Uterus (tissue), 4 donors: ENCODE measurements around the gene ZNF546. TPM values are rescaled to one million over a fixed set of nuclear protein-coding genes. Genes with fewer than 3 reads are reported as not detected.

Experiments used
- DNase-seq, 2 donors: peaks; one replicate each; pipeline ENCODE4 v3.0.0-alpha.2; 2019 to 2020
- H3K27ac ChIP-seq, 2 donors: fragments of 200-600 bp; sonication (generic); 1 replicate in 1 of 2; 2 replicates in 1 of 2; pipeline ENCODE4 v1.5.1; 2016 to 2018
- H3K27me3 ChIP-seq, 2 donors: fragments of 200-600 bp; sonication (generic); one replicate each; pipeline ENCODE4 v1.5.1; 2018 to 2019; ENCODE audit warnings: control low read depth in 1 of 2
- H3K36me3 ChIP-seq, 2 donors: fragments of 200-600 bp; sonication (generic); one replicate each; pipeline ENCODE4 v1.5.1; 2019; ENCODE audit warnings: control low read depth in 1 of 2
- H3K4me1 ChIP-seq, 2 donors: fragments of 200-600 bp; sonication (generic); one replicate each; pipeline ENCODE4 v1.5.1; 2018 to 2019; ENCODE audit warnings: control low read depth in 1 of 2
- H3K4me3 ChIP-seq, 2 donors: fragments of 200-600 bp; sonication (generic); 1 replicate in 1 of 2; 2 replicates in 1 of 2; pipeline ENCODE4 v1.5.1; 2018 to 2019; ENCODE audit warnings: mild to moderate bottlenecking in 1 of 2
- H3K9me3 ChIP-seq, 2 donors: fragments of 200-600 bp; sonication (generic); one replicate each; pipeline ENCODE4 v1.5.1; 2019; ENCODE audit warnings: control low read depth in 1 of 2
- CTCF ChIP-seq, 4 experiments: fragments of 200-600 bp in 2 of 4; fragments of 450-650 bp in 2 of 4; sonication (generic) in 2 of 4; IDR thresholded peaks; one replicate each; pipeline ENCODE4 v1.5.1; 2016 to 2019; ENCODE audit warnings: antibody characterized with exemption in 4 of 4, mild to moderate bottlenecking in 2 of 4, moderate library complexity in 1 of 4
- POLR2A ChIP-seq, 2 donors: fragments of 450-650 bp; IDR thresholded peaks; one replicate each; pipeline ENCODE4 v1.6.1; 2016; ENCODE audit warnings: antibody characterized with exemption in 2 of 2, mild to moderate bottlenecking in 1 of 2, moderate library complexity in 1 of 2
- intact Hi-C: fragments of 100-400 bp; cut with DNase I; formaldehyde crosslinking; loops from one replicate; pipeline ENCODE4 v1.15.1; 2023; ENCODE audit warnings: low total_unique reads
- total RNA-seq, 4 donors: library from RNA; depleted of rRNA in 3 of 4; stranded (reverse); fragments of >200 nt in 3 of 4; gene quantifications; one replicate each; pipeline versions ENCODE4 v1.1.0 to v1.2.4, GENCODE V29; 2014 to 2023
- donor health status: DM: yes; HTN: yes; CAD: no.

Gene ZNF546
- total RNA-seq, 4 donors from 2014 or later, result 1.0 to 18.9 (median 6.3) TPM

GRCh38 chr19:39987167-39987566 is 9.7 kb upstream of the ZNF546 start:
- Histone ChIP-seq H3K4me3 (no peak overlapping the region), H3K9me3 (peaks cover 0 to 31% of the 10 kb centered on the region in 2 donors), H3K36me3 (no peaks in the 10 kb centered on the region), H3K4me1 (no peaks in the 10 kb centered on the region), H3K27me3 (no peaks in the 10 kb centered on the region), H3K27ac (no peak overlapping the region)
- DNase-seq, result no peak
- TF ChIP-seq CTCF (IDR thresholded peaks at IDR 0.05) (no peak), POLR2A (IDR thresholded peaks at IDR 0.05) (no peak)
- intact Hi-C loops, result no loop called here

- no peak overlapping the region for H3K4me3 ChIP-seq
- peaks cover 0 to 31% of the 10 kb centered on the region in 2 donors for H3K9me3 ChIP-seq
- no peaks in the 10 kb centered on the region for H3K4me1 ChIP-seq
- no peak for DNase-seq
- H3K27ac ChIP-seq, result no peak overlapping the region
- TF ChIP-seq POLR2A (IDR thresholded peaks at IDR 0.05), result no peak
- no peak for TF ChIP-seq CTCF (IDR thresholded peaks at IDR 0.05)
- intact Hi-C loops, result no loop called here
- H3K36me3 ChIP-seq, result no peaks in the 10 kb centered on the region
- H3K27me3 ChIP-seq, result no peaks in the 10 kb centered on the region
These were observed 9.3 kb upstream of the ZNF546 start for GRCh38 chr19:39987596-39987995.

GRCh38 chr19:39993605-39994004 is 3.3 kb upstream of the ZNF546 start:
- no peaks in the 10 kb centered on the region for H3K27me3 ChIP-seq
- no peak for DNase-seq
- intact Hi-C loops, result no loop called here
- peaks cover 0 to 8% of the 10 kb centered on the region in 2 donors for H3K4me1 ChIP-seq
- H3K36me3 ChIP-seq, result no peaks in the 10 kb centered on the region
- H3K27ac ChIP-seq, result no peak overlapping the region
- H3K9me3 ChIP-seq, result peaks cover 0 to 5% of the 10 kb centered on the region in 2 donors
- H3K4me3 ChIP-seq, result no peak overlapping the region
- TF ChIP-seq CTCF (IDR thresholded peaks at IDR 0.05), result no peak
- TF ChIP-seq POLR2A (IDR thresholded peaks at IDR 0.05), result no peak

- H3K27ac ChIP-seq, result no peak overlapping the region
- H3K36me3 ChIP-seq, result no peaks in the 10 kb centered on the region
- peaks cover 0 to 5% of the 10 kb centered on the region in 2 donors for H3K9me3 ChIP-seq
- H3K4me1 ChIP-seq, result peaks cover 0 to 8% of the 10 kb centered on the region in 2 donors
- no peaks in the 10 kb centered on the region for H3K27me3 ChIP-seq
- intact Hi-C loops, result no loop called here
- no peak overlapping the region for H3K4me3 ChIP-seq
- TF ChIP-seq POLR2A (IDR thresholded peaks at IDR 0.05), result no peak
- TF ChIP-seq CTCF (IDR thresholded peaks at IDR 0.05), result no peak
- no peak for DNase-seq
These were observed 2.5 kb upstream of the ZNF546 start for GRCh38 chr19:39994361-39994760.

GRCh38 chr19:39995794-39996193 is 1.1 kb upstream of the ZNF546 start:
- Histone ChIP-seq H3K9me3 (peaks cover 0 to 5% of the 10 kb centered on the region in 2 donors), H3K4me1 (peaks cover 0 to 8% of the 10 kb centered on the region in 2 donors), H3K27ac (no peak overlapping the region), H3K27me3 (no peaks in the 10 kb centered on the region), H3K36me3 (no peaks in the 10 kb centered on the region), H3K4me3 (peak overlapping the region; percentile 57 to 74)
- intact Hi-C loops, result no loop called here
- TF ChIP-seq POLR2A (IDR thresholded peaks at IDR 0.05) (no peak), CTCF (IDR thresholded peaks at IDR 0.05) (no peak)
- no peak for DNase-seq
